ENCODE results near the gene BATF.

The BATF gene

DNA sequence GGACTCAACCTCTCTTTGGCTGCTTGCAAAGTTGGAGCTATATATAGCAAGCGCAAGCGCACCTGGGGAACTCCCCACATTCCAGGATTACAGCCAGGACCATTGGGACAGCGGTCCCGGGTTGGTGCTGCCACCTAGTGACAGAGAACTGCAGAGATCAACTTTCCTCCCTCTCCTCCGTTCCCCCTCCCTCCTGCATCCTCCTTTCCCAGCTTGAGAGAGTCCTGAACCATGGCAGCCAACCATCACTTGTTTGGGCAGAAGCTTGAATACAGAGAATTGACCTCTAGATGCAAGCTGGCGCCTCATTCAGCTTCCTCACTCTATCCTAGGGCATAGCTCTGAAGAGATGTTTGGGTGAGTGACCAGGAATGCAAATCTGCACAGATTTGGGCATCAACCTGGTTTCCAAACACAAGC is 38.8 kb downstream of the BATF start:
- DNase-seq (ENCODE audit: low spot score) = peak; percentile 84

GRCh38 chr14:75562089-75562488 is 39.8 kb downstream of the BATF start:
- DNase-seq (ENCODE audit: low spot score) = no peak

GRCh38 chr14:75562489-75562888 is 40.2 kb downstream of the BATF start:
- DNase-seq (ENCODE audit: low spot score) = no peak

DNA sequence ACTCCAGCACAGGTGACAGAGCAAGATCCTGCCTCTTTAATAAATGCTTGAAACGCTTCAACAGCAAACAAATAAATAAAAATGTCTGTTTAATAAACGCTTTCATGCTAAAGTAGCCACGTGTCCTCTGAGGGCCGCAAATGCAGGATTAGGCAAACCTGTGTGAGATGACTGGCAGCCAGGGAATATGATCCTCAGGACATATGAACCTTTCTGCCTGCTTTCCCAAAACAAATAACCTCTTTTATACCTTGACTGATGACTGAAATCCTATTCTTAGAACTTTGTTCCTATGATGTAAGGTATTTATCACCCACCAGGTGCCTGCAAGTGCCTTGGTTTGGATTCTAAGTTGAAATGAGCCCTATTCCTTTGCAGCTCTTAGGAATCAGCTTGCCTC is 41.7 kb downstream of the BATF start:
- no peak for DNase-seq (ENCODE audit: low spot score)

DNA sequence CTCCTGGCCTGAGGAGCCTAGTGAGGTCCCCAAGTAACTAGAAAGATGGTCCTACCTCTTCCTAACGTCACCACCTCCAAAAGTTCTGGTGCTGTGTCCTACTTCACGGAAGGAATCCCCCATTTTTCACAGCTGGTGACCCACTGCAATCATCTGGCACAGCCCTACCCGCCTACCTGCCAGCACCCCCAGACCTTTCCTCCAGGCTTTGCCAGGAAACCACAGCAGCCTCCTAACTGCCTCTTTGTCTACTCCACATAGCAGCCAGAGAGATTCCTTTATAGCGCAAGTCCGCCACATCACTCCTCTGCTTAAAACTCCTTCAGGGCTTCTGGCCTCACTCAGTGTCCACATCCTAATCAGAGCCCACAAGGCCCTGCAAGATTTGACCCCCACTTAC is 42.8 kb downstream of the BATF start:
- no peak for DNase-seq (ENCODE audit: low spot score)

GRCh38 chr14:75566321-75566720 is 44.1 kb downstream of the BATF start:
- DNase-seq (ENCODE audit: low spot score) = no peak

GRCh38 chr14:75566752-75567151 is 44.5 kb downstream of the BATF start:
- no peak for DNase-seq (ENCODE audit: low spot score)

DNA sequence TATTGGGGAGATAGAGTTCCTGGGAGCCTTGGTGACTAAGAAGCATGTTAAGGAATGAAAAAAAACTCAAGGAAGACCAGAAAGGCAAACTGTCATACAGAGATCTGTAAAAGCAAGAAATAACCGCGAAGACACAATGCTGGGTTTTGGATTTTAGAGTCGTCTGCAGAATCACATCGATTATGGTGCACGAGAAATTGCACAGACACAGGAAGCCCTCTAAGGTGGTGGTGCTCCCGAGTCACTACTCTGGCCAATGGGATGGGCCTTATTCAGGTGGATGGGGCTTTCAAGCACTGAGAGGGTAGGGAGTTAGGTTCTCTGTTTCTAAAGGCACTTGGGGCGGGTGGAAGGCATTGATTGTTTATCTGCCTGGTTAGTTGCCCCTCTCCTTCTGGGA is 45.9 kb downstream of the BATF start:
- DNase-seq (ENCODE audit: low spot score) = no peak

GRCh38 chr14:75568791-75569190 is 46.5 kb downstream of the BATF start:
- no peak for DNase-seq (ENCODE audit: low spot score)

DNA sequence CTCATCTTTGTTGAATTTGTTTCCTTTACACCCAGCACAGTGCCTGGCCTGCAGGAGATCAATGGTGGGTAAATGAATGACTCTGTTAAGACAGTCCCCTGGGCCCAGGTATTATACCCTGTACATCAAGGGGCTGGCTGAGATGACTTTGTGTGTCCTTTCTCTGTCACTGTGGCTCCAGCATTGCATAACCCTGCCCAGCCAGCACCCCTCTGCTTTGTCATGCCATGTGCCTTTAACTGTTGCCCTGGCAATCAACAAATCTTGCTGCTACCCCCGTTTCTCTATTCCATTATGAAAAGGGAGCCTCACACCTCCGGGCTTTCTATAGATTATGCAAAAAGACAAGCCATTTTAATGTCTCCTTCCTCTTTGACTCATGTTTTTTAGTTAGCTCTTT is 48.5 kb downstream of the BATF start:
- DNase-seq (ENCODE audit: low spot score) = no peak

DNA sequence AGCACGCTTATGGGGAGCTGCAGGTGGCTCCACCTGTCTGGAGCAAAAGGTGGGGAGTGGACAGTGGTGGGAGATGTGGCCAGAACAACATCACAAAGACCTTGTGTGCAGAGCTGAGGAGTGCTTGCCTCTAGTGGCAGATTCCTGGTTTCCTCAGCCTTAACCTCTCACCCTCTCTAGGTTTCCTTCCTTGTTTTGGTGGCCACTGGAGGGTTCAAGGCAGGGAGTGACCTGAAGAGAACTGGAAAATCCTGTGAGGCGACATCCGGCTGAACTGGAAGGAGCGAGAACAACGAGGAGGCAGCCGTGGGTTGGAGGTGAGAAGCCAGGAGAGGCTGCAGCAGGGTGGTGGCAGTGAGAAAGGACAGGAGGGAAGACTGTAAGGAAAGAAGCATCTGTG is 49.8 kb downstream of the BATF start:
- DNase-seq (ENCODE audit: low spot score) = no peak

- no peak for DNase-seq (ENCODE audit: low spot score)
Measured at GRCh38 chr14:75577090-75577489, 54.8 kb downstream of the BATF start.

DNA sequence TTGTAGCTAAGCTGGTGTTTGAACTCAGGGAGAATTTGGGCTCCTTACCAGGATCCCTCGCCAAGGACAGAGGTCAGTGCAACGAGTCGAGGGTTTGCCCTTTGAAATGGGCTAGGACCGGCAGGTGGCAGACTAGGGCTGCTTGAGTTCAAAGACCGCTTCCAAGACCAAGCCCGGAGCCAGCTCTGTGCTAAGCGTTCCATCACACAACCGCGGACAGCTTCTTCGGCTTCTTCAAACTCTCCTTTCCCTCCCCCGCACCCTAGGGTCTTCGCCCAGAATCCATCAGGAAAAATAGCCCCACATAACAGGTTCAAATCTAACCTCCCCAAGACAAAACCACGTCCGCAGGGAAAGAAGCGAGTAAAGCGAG is 55.4 kb downstream of the BATF start:
- peak; percentile 89 for DNase-seq (ENCODE audit: low spot score)

DNA sequence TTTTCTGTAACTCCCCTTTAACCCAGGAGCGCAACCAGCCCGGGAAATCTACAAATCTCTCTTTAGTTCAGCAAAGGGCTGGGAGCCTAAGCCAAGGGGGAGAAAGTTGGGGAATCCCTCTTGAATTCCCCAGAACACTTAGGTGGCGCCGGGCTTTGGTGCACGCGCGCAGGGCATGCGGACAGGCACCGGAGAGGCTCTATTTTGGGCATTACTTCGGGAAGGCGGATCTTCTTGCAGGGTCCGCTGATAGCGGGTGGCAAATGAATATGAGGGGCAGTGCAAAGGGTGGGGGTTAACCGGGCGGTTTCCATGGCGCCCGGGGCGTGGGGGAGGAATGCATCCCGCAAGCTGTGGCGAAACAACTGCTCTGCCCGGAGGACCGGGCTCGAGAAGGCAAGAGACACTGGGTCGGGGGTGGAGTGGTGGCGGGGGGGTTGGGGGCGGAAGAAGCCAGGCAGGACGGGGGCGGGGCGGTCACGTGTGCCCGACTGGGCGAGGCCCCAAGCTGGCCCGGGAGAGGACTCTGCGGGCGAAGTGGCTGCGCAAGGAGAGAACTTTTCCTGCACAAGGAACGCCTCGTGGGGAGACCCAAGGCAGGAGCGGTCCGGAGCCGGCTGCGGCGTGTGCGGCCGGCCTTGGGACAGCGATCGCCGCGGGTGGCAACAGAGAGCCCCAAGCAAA is 56.0 kb downstream of the BATF start, which contains the start of gene FLVCR2:
Gene FLVCR2 (plus strand): TSS at position 519 of the 684 bp plus-strand sequence. CDS start 353 bp downstream, outside the sequence.
- peak; percentile 86 for DNase-seq (ENCODE audit: low spot score)

- DNase-seq (ENCODE audit: low spot score) = no peak
Measured at GRCh38 chr14:75578786-75579337, 56.6 kb downstream of the BATF start.

- DNase-seq (ENCODE audit: low spot score) = no peak
Measured at GRCh38 chr14:75579338-75579864, 57.1 kb downstream of the BATF start.

- no peak for DNase-seq (ENCODE audit: low spot score)
Measured at GRCh38 chr14:75579882-75580281, 57.6 kb downstream of the BATF start.

DNA sequence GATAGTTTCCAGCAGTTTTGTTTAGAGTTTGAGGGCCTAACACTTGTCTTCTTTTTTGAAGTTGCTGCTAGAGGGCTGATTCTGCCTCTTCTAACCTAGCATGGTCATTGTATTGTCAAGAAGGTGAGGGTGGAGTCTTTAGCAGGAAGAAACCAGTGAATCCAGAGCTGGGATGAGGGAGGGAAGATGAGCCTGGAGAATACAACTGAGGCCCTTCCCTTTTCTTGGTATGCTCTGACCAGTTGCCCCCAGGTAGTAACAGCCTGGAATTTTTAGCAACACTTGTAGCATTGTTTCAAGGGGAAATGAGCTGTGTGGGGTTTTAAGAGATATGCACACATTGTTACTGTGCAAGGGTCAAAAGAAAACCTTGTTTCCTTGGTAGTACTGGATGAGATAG is 65.1 kb downstream of the BATF start:
- DNase-seq (ENCODE audit: low spot score) = no peak

GRCh38 chr14:75589931-75590330 is 67.7 kb downstream of the BATF start:
- no peak for DNase-seq (ENCODE audit: low spot score)

DNA sequence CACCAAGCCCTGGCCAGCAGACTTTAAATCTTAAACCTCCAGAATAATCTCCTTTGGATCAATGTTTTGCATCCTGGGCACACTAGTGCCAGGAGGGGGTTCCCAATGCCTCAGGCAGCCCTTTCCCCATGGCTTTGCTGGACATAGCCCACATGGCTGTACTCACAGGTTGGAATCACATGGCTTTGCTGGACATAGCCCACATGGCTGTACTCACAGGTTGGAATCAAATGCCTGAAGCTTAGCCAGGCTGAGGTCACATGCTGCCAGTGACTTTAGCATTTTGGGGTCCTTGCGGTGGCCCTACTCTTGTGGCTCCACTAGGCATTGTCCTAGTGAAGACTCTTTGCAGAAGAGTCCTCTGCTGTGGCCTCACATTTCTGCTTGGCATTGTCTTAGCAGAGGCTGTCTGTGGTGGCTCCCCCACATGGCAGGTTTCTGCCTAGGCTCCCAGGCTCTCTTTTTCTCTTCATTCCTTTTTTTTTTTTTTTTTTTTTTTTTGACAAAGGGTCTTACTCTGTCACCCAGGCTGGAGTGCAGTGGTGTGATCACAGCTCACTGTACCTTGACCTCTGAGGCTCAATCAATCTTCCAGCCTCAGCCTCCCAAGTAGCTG is 69.2 kb downstream of the BATF start:
- DNase-seq (ENCODE audit: low spot score) = no peak

DNA sequence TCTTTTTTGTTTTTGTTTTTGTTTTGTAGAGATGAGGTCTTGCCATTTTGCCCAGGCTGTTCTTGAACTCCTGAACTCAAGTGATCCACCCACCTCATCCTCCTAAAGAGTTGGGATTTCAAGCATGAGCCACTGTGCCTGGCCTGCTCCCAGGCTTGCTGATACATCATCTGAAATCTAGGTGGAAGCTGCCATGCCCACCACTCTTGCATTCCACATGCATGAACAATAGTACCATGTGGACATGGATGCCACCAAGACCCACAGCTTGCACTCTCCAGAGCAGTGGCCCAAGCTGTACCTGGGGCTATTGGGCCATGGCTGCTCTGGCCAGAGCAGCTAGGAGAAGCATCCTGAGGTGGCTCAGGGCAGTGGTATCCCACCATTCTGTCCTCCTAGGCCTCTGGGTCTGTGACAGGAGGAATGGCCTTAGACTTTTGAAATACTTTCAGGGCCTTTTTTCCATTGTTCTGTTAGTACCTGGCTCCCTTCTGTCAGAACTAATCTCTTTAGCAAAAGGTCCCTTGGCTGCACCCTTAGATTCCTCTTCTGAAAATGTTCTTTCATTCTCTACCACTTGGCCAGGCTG is 69.8 kb downstream of the BATF start:
- DNase-seq (ENCODE audit: low spot score) = no peak

DNA sequence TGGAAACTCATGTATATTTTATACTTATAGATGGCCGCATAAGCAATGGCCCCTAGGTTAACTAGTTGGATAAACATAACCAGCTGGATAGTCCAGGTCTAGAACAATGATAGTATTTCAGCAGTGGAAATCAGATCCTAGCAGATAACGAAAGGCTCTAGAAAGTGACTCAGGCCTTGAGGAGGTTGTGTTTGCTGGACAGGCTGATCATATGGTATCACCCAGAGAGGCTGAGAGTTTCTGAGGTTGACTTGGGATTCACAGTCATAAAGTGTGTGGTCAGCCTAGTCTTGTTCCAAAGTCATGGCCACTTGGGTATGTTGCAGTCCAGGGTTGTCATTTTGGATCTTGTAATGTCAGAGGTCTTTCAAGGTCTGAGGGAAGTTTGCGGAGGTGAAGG is 73.0 kb downstream of the BATF start:
- DNase-seq (ENCODE audit: low spot score) = no peak
